ENCODE results near the gene SCN4B. TPM values are rescaled to one million over a fixed set of nuclear protein-coding genes. Genes with fewer than 3 reads are reported as not detected.

The SCN4B gene
- total and polyA plus RNA-seq, 2 donors (not counting 3 experiments of a cell fraction or from before 2014, with no cell fraction given), result 0.06 to 0.13 TPM

DNA sequence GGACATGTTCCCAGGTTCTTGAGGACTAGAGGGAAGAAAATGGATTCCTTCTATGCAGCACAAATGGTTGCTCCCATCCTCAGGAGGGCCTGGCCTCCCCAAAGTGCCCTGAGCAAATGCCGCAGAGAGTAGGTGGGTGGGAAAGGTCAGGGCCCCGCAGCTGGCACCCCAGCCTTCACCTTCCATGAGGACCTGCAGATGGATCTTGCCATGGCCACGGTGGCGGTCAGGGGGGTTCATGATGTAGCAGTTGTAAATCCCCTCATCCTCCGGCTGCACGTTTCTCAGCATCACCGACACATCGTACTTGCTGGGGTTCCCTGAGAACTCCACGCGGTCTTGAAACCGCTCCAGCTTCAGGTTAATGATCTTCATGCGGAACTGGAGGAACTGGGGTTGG lies 15.3 kb upstream of the SCN4B start:
- Histone ChIP-seq H3K27ac (ENCODE audit: insufficient read depth, low read depth, low read length) (no peak overlapping the region), H2AFZ (ENCODE audit: low read depth, low read length) (no peak overlapping the region), H3K4me2 (ENCODE audit: insufficient read depth, low read length) (no peak overlapping the region), H3K9me3 (replicated peaks; ENCODE audit: control insufficient read depth, insufficient read depth, low read length) (no peaks in the 10 kb centered on the region), H3K4me3 (replicated peaks in 1 of 3; ENCODE audit: insufficient read depth in 1 of 3, low read depth in 1 of 3, low read length in 3 of 3) (no peak overlapping the region), H3K36me3 (ENCODE audit: control insufficient read depth in 2 of 2, extremely low read depth in 1 of 2, insufficient read depth in 2 of 2, low read length in 2 of 2) (no peaks in the 10 kb centered on the region), H3K9ac (replicated peaks; ENCODE audit: extremely low read depth, insufficient read depth, low read length) (no peak overlapping the region), H3K79me2 (ENCODE audit: control insufficient read depth, insufficient read depth, low read length) (no peaks in the 10 kb centered on the region), H3K27me3 (ENCODE audit: control insufficient read depth in 2 of 2, insufficient read depth in 2 of 2, low read length in 2 of 2) (peaks cover 6 to 16% of the 10 kb centered on the region in 2 experiments), H4K20me1 (replicated peaks; ENCODE audit: control insufficient read depth, extremely low read depth, insufficient read depth, low read length) (no peaks in the 10 kb centered on the region), H3K4me1 (ENCODE audit: control insufficient read depth, extremely low read depth, insufficient read depth, low read length) (no peaks in the 10 kb centered on the region), H3K9me1 (replicated peaks; ENCODE audit: control insufficient read depth, extremely low read depth, insufficient read depth, low read length) (no peaks in the 10 kb centered on the region)
- DNase-seq (ENCODE audit: low read depth, low spot score), result no peak
- CTCF ChIA-PET, result interaction anchor here (1.0 kb wide), 1 partner anchor 360 kb away, joined by 3 read pairs; no protein-coding TSS in a partner anchor
- dilution Hi-C loops (cut with MboI; ENCODE audit: extremely low pct_ligation_motif_present, low sequenced_read_pairs), result no loop called here
- intact Hi-C loops (cut with micrococcal nuclease), result no loop called here
- BruUV-seq (replicated peaks), result no TSS peak
- TF ChIP-seq POLR2A (IDR thresholded peaks at IDR 0.05; ENCODE audit: low read depth, low read length) (no peak), MYC (IDR thresholded peaks at IDR 0.05; ENCODE audit: low read depth, low read length) (no peak), POLR2AphosphoS5 (IDR thresholded peaks at IDR 0.05; ENCODE audit: insufficient read depth, low read depth, low read length) (no peak), FOS (IDR thresholded peaks at IDR 0.05; ENCODE audit: borderline replicate concordance, insufficient read depth, low read length) (no peak), GATA2 (IDR thresholded peaks at IDR 0.05; ENCODE audit: insufficient read depth, insufficient read length, low read depth, low read length) (no peak), EZH2 (IDR thresholded peaks at IDR 0.05; ENCODE audit: borderline replicate concordance, low read depth, low read length, severe bottlenecking) (no peak), JUN (IDR thresholded peaks at IDR 0.05; ENCODE audit: borderline replicate concordance, insufficient read depth, insufficient read length, low read depth) (no peak)
- TF ChIP-seq, protein P1, sequence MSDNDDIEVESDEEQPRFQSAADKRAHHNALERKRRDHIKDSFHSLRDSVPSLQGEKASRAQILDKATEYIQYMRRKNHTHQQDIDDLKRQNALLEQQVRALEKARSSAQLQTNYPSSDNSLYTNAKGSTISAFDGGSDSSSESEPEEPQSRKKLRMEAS (IDR thresholded peaks at IDR 0.05; ENCODE audit: insufficient read depth, insufficient read length), result no peak
- TF ChIP-seq, protein P2, sequence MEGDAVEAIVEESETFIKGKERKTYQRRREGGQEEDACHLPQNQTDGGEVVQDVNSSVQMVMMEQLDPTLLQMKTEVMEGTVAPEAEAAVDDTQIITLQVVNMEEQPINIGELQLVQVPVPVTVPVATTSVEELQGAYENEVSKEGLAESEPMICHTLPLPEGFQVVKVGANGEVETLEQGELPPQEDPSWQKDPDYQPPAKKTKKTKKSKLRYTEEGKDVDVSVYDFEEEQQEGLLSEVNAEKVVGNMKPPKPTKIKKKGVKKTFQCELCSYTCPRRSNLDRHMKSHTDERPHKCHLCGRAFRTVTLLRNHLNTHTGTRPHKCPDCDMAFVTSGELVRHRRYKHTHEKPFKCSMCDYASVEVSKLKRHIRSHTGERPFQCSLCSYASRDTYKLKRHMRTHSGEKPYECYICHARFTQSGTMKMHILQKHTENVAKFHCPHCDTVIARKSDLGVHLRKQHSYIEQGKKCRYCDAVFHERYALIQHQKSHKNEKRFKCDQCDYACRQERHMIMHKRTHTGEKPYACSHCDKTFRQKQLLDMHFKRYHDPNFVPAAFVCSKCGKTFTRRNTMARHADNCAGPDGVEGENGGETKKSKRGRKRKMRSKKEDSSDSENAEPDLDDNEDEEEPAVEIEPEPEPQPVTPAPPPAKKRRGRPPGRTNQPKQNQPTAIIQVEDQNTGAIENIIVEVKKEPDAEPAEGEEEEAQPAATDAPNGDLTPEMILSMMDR (IDR thresholded peaks at IDR 0.05; ENCODE audit: extremely low read depth in 1 of 2, insufficient read depth in 1 of 2, low read depth in 1 of 2, low read length in 2 of 2), result no peak
- no peak for FAIRE-seq
- POLR2A ChIA-PET, result no interaction called here
